HG03342 (cell line): ENCODE data around the gene PPP2R1B.
"Not testable (repeated sequence)": the region's sequence is repeated elsewhere in the genome, so short reads cannot be mapped to it uniquely, and the experiment has no call there.

ENCODE experiments used
- ATAC-seq: cut with Tn5 transposase; IDR thresholded peaks from one replicate; pipeline ENCODE4 v1.9.1; 2021; ENCODE audit warnings: mild to moderate bottlenecking, moderate library complexity; ENCODE audit not compliant: unreplicated experiment

PPP2R1B gene

DNA sequence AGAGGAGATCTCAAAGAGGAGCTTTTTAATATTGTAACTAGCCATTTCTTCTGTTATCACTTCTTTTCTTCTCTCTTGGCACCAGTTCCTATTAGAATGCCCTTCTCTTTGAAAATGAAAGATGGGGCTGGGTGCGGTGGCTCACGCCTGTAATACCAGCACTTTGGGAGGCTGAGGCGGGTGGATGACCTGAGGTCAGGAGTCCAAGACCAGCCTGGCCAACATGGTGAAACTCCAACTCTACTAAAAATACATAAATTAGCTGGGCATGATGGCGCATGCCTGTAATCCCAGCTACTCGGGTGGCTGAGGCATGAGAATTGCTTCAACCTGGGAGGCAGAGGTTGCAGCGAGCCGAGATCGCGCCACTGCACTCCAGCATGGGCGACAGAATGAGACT is 18.1 kb upstream of the PPP2R1B start:
- ATAC-seq, result not testable (repeated sequence)

DNA sequence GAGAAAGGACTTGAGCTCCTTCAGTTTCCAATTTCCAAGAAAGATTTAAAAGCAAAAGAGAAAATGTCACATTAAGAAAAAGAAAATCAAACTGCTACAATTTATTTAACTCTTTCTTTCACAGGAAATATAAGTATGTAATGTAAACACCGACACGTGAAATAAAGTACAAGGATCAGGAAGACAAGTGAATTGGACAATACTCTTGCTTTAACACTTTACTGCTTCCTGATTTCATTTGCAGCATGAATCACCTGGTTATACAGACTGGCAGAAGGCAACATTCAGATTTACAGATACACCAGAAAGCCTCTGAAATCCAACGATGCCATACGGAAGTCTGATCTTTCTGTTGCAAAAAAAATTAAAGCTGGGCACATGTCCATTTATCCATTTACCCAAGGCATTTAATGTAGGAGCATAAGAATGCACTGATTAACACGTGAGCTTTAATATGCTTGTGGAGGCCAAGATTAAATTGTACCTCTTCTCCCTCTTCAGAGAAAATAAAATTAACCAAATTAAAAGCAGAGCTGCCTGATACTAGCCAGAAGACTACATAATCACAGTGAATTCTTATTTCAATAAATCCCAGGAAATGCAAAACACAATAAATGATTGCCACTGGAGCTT is 16.0 kb upstream of the PPP2R1B start:
- ATAC-seq, result no peak

DNA sequence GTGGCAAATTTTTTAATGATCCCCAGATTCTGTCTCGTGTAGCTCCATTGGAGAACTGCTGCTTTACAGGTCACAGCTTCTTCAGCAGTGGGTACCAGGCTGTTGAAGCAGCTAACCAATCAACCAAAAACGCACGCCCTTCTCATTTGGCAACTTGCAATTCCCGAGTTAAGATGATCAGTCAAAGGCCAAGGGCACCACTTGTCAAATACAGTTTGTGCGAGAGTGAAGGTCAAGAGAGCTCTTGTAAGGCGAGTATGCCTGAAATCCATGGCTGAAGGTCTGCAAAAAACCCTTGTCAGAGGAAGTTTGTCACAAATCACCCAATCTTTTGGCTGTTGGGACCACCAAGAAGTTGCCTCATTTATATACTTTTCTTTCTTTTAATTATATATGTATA is 12.9 kb upstream of the PPP2R1B start:
- no peak for ATAC-seq

DNA sequence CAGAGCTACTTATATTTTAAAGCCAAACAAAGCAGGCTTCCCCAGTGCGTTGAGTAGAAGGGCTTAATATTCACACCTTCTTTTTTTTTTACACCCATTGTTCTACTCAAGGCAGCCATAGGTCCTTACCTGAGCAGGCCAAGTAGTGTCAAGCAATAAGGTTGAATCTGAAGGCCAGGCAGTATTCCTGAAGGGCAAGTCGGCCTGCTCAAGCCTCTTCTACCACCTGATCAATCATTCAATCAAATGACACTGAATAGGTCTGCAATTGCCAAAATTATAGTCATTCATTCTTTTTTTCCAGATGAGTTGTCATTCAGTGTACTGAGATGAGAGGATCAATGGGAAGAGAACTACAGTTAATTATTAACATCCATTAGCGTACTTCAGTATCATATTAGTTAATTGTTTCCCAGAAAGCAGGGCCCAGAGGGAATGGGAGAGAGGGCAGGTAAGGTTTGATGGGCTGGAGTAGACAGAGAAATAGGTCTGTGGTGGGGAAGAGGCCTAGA is 11.9 kb upstream of the PPP2R1B start:
- no peak for ATAC-seq

DNA sequence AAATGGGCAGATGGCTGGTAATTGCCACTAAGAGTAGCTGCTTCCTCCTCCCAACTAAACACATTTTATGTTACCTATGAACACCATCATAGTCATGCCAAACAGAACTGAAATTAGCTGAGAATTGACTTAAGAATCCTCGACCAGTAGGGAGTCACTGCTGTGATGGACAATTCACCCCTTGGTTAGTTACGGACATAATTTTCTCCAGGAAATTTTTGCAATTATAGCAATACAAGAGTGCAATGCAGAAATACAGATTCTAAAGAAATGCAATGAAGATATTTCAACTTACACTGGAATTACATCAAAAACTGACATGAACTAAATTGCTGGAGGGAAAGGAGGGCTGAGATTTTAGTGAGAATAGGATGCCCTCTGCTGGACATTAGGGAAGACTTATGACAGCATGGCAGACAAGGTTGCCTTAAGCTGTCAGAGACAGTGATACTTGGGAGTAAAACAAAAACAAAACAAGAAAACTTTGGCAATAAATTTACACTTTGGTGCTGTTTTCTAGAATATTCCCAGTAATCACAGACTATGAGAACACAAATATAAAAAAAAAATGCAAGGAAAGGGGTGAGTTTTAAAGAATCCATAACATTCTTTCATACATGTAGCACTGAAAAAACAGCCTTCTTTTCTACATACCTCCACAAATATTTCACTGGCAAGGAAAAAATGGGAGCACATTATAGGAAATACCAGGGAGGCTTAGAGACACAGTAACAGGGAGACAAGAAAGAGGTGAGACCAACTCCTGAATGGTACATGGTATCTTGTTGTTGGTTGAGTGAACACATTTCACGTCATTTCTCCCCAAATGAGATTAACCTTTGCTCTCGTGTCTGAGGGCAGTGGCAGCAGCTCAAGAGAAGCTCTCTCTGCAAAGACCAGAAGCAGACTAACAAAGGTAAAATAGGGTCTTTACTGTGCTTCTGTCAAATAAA is 11.2 kb upstream of the PPP2R1B start:
- peak; percentile 60 for ATAC-seq

DNA sequence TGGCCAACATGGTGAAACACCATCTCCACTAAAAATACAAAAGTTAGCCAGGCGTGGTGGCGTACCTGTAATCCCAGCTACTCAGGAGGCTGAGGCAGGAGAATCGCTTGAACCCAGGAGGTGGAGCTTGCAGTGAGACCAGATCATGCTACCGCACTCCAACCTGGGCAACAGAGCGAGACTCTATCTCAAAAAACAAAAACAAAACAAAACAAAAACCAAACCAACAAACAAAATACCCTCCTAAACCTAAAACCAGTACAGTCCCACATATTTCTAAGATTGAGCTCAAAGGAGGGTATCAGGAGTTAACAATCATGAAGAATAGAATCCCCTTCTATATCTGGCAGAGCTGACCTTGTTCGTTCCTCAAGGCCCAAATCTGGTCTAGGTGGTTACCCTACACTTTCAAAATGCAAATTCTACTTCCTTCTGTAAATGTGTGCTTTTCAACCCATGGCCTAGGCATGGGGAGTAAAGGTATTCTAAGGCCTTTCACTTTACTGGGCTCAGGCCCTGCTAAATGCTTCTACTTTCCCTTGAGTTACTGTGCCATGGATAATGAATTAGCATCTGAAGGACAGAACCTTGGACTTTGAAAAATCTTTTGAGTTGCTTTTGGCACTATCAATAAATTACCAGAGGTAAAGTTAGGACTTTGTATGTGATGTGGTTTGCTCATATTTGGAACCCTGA is 10.4 kb upstream of the PPP2R1B start:
- ATAC-seq, result peak; percentile 97

DNA sequence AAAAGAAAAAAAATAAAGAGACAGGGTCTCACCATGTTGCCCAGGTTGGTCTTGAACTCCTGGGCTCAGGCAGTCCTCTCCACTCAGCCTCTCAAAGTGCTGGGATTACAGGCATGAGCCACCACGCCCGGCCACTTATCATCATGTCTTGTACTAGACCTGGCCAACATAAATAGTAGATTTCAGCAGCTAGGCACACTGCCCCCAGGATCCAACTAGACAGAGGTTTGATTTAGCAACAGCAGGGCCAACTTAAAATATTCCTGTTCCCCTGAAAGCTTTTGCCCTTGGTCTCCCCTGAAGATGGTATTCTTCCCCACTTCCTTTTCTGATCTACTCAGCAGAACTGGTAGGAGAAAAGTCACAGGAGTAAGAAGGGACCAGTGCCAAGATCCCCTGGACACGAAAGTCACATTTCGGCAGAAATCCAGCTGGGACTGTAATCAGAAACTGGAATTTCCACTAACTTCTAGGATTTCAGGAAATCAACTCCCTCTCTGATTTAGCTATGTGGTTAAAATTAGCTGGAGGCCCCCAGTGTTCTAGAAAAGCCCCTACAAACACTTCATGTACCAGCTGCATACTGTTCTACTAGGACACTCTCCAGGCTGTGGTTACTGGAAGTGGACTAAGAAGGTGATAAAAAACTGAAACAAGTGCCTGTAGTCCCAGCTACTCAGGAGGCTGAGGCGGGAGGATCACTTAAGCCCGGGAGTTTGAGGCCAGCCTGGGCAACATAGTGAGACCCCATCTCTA is 8.9 kb upstream of the PPP2R1B start:
- no peak for ATAC-seq

DNA sequence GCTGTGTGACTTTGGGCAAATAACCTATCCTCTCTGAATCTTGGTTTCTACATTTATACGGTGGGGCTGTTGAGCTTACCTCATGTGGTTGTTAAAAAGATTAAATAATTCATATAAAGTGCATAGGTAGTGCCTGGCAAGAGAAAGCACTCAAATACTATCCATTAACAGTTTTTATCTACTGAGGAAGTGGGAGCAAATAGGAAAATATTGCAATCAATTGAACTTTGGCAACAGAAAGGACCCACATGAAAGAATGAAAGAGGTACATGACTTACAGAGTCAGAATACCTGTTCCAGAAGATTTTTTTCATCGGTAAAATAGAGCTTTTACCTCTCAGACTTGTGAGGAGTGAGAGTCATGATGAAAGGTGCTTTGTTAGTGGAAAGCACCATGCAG is 6.3 kb upstream of the PPP2R1B start:
- ATAC-seq, result no peak

DNA sequence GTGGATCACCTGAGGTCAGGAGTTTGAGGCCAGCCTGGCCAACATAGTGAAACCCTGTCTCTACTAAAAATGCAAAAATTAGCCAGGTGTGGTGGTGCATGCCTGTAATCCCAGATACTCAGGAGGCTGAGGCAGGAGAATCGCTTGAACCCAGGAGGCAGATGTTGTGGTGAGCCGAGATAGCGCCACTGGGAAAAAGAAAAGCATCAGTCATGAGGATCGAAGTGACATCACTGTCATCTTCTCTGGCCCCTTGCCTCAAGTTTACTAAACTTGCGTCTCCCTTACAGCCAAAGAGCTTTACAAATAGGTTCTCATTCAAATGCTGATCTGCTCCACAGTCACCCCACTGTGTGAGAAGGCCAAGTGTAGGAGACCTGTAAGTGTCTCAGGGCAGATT is 5.0 kb upstream of the PPP2R1B start:
- ATAC-seq, result not testable (repeated sequence)

DNA sequence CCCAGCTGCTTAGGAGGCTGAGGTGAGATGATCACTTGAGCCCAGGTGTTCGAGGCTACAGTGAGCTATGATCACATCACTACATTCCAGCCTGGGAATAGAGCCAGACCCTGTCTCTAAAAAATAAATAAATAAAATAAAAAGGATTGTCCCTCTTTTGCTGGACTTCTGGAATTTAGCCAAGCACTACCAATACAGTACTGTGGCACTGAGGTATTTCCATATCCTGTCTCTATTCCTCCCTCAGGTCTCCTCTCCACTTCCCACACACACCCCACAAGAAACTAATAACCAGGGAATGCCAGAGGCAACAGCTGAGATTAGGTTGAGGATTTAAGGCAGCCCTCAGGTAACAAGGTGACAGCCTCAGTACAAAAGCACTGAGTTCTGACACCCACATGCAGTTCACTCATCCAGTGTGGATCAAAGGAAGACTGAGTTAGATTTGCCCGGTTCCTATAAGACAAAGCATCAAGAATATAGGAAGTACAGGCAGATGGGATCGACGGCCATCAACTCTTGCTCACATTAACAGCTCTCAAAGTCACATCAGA is 4.5 kb upstream of the PPP2R1B start:
- ATAC-seq, result no peak

DNA sequence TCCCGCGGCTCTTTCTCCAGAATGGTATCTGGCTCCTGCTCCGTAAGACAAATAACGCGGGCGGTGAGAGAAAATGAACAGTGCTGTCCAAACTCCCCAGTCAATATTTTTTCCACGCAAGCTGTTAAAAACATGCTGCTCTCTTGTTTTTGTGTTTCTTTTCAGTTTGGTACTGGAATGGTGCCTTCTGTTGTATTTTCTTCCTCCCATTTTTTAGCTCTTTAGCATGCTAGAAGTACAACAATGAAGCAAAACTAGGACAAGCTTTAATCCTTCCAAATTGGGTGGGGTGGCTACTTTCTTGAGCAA is 599 bp upstream of the PPP2R1B start:
- ATAC-seq, result peak; percentile 15

DNA sequence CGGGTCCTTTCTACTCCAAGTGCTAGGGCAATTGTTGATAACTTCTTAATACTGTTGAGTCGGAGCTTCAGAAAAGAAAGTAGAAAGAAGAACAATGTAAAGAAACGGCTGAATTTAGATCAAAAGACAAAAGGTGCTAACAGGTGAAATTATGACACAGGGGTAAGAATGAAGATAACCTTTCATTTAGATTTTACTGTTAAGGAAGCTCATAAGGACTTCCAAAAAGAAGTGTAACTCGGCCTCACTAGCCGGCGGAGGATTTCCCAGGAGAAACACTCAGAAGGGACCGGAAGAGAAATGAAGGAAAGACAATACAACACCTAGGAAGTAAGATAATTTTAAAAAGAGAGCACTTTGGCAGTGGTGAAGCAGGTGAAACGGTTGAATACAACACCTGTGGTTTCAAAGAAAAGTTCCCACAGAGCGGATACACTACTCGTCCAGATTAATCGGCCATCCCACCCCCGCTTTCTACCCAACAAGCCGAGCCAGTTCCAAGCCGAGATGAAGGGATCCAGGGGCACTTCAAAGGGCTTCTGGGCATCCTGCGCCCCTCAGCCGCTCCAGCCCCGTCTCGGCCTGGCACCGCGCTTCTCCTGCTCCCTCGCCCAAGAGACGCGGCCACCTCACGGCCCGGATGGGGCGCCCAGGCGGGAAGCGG is 737 bp downstream of the PPP2R1B start:
- ATAC-seq, result peak; percentile 38

DNA sequence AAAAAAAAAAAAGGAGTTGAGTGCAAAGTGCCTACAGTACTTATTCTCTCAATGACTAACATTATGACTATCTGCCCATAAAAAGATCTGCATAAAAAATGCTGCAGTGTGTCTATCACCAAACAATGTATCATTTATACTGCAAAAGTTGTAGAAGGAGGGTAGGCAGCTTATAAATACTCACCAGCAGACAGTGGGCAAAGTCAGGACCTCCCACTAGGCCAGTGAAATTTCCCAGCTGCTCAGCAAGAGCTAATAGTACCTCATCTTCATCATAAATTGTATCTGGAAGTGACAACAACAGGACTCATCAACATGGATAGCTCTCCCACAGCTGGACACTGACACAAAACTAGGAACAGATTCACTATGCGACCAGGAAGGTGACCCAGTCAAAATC is 1.6 kb downstream of the PPP2R1B start:
- no peak for ATAC-seq

DNA sequence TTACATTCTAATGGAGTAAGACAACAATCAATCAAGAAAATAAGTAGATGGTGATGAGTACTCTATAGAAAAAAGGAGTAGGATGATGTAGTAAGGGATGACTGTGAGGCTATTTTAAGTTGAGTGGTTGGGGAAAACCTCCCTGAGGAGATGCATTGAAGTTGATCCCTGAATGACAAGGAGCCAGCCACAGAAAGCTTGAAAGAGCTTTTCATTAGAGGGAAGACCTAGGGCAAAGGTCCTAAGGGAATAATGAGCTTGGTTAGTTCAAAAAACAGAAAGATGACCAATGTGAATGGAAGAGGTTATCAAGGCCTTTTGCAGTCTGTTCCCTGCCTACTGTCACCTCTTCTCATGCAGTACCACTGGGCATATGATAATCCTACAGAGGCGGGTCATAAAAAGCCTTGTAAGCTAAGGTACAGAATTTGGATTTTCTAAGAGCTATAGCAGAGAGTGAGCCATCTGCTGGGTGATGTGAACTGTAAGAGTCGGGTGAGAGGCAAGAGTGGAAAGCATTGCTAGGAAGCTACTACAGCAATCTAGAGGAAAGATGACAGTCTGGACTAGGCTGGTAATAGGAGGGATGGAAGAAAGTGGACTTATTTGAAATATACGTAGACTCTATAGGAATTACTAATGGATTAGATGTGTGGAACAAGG is 3.1 kb downstream of the PPP2R1B start:
- no peak for ATAC-seq

DNA sequence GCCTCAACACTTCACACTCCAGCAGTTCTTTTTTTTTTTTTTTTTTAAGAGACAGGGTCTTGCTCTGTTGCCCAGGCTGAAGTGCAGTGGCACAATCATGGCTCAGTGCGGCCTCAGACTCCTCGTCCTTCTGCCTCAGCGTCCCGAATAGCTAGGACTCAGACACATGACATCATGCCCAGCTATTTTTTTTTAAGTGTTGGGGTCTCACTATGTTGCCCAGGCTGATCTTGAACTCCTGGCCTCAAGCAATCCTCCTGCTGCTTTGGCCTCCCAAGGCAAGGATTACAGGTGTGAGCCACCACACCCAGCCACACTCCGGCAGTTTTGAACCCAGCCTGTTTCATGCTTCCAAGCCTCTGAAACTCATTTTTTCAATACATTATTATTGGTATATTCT is 3.7 kb downstream of the PPP2R1B start:
- ATAC-seq, result no peak

DNA sequence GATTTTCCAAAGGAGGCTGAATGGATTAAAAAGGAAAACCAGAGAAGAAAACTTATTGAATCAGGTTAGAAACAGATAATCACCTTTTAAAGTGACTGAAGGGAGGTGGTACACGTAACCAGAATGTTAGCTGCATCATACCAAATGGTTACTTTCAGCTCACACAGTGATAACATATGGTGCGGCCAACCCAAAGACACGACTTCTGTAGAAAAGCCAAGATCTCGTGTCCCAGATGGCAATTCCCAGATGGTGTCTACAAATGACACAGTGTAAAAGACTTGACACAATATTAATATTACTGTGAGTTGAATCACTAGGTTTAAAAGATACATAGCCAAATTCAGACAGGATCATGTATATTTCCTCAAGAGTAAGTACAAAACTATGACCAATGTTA is 5.2 kb downstream of the PPP2R1B start:
- ATAC-seq, result no peak

DNA sequence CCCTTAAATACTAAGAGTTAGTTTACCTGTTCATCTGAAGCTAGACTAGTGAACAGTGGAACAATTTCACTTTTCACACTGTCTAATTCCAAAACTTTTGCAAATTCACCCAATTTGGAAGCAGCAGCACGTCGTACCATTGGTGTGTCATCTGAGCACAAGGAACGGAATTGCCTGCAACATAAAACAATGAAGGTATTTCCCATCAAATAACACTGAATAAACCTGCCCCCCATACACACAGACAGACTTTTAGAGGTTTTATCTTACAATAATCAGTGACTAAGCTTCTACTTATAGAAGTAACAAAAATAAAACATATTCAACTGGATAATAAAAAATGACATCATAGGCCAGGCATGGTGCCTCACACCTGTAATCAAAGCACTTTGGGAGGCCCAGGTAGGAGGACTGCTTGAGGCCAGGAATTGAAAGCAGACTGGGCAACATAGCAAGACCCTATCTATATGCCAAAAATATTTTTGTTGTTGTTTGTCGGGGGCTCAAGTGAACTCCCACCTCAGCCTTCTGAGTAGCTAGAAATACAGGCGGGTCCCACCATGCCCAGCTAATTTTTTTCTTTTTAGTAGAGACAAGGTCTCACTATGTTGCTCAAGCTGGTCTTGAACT is 6.3 kb downstream of the PPP2R1B start:
- ATAC-seq, result no peak

DNA sequence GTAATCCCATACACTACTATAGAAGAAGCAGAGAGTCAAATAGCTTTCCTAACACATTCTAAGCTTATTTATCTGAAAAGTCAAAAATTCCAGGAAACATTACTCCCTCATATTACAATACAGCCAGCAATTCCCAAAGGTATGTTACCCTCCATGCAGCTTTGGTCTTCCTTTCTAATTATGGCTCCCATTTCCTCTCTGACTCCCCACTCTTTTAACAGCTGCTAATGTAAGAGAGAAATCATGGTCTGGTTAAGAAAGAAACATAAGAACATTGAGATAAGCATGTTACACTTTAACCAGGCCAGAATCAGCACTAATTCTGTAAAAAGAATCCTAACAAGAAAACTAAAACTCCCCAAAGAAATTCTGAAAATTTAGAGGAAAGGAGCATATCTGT is 6.8 kb downstream of the PPP2R1B start:
- ATAC-seq, result no peak

DNA sequence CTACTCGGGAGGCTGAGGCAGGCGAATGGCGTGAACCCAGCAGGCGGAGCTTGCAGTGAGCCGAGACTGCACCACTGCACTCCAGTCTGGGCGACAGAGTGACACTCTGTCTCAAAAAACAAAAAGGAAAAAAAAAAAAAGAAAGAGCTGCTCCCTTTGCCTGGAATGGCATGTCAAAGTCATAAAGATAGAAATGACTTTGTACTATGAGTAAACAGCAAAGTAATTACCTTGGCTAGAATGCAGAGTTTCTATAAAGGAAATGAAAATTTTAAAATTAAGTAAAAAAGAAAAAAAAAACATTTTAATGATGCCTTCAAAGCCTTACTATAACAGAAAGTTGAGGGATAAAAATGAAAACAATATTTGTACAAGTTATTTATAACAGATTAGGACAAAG is 10.1 kb downstream of the PPP2R1B start:
- ATAC-seq, result no peak
